GM12878 (cell line): Measurements from ENCODE around the gene SUZ12.
"Not testable (repeated sequence)": the region's sequence is repeated elsewhere in the genome, so short reads cannot be mapped to it uniquely, and the experiment has no call there.

Source experiments
- CEBPZ ChIP-seq: fragments of 150-350 bp; IDR thresholded peaks from 2 replicates; pipeline ENCODE4 v1.6.1; 2016; ENCODE audit warnings: low read depth, low read length
- CTCF ChIP-seq, 3 experiments: IDR thresholded peaks in 2 of 3; conservative IDR thresholded peaks in 1 of 3; 2 replicates each; pipeline ENCODE4 v1.5.1; 2011; ENCODE audit warnings: low read depth in 3 of 3, low read length in 3 of 3, mild to moderate bottlenecking in 3 of 3, control low read depth in 2 of 3, moderate library complexity in 2 of 3, inconsistent platforms in 1 of 3, mixed read lengths in 1 of 3; ENCODE audit not compliant: control insufficient read depth in 2 of 3, insufficient read depth in 1 of 3; ENCODE audit errors: extremely low read depth in 1 of 3
- HDGF ChIP-seq: fragments of 450-650 bp; IDR thresholded peaks from 2 replicates; pipeline ENCODE4 v1.6.1; 2016; ENCODE audit warnings: antibody characterized with exemption

- TF ChIP-seq HDGF, CEBPZ: not testable (repeated sequence)
- peak; percentile 22 to 31 (median 28); a peak in 2 of 6 replicates for TF ChIP-seq CTCF (IDR thresholded peaks at IDR 0.05 in 2 of 3, conservative IDR thresholded peaks at IDR 0.05 in 1 of 3; ENCODE audit: control insufficient read depth in 2 of 3, extremely low read depth in 1 of 3, insufficient read depth in 1 of 3, low read depth in 3 of 3, low read length in 3 of 3)
These were observed 24.1 kb upstream of the SUZ12 start for GRCh38 chr17:31912705-31913104.
